Kidney epithelial cell (primary cell): ENCODE measurements around the gene ARHGEF11. TPM values are rescaled to one million over a fixed set of nuclear protein-coding genes. Genes with fewer than 3 reads are reported as not detected.

Experiments
- DNase-seq: peaks from one replicate; pipeline ENCODE4 v3.0.0-alpha.2; 2010; ENCODE audit warnings: low read depth
- H3K27me3 ChIP-seq: 2 replicates; pipeline ENCODE4 v1.6.0; 2011; ENCODE audit warnings: low read length; ENCODE audit not compliant: control insufficient read depth, insufficient read depth
- H3K36me3 ChIP-seq: 2 replicates; pipeline ENCODE4 v1.5.1; 2011; ENCODE audit warnings: low read length; ENCODE audit not compliant: control insufficient read depth, insufficient read depth
- H3K4me3 ChIP-seq: 2 replicates; pipeline ENCODE4 v1.5.1; 2011; ENCODE audit warnings: low read depth, mild to moderate bottlenecking, control low read depth, low read length
- CTCF ChIP-seq: IDR thresholded peaks from 2 replicates; pipeline ENCODE4 v1.5.1; 2011; ENCODE audit warnings: mild to moderate bottlenecking, moderate library complexity, low read length, control low read depth, inconsistent platforms; ENCODE audit not compliant: insufficient read depth, poor library complexity, severe bottlenecking
- total RNA-seq: library from RNA; depleted of rRNA; stranded (reverse); fragments of >200 nt; gene quantifications from 2 replicates; pipeline ENCODE4 v1.2.3, GENCODE V29; 2015

Gene ARHGEF11
- total RNA-seq, 1 donor from 2014 or later = 29.2 TPM

- no peaks in the 10 kb centered on the region for H3K27me3 ChIP-seq
- no peak overlapping the region for H3K4me3 ChIP-seq
- TF ChIP-seq CTCF = no peak
- no peak for DNase-seq
- H3K36me3 ChIP-seq = no peaks in the 10 kb centered on the region
Measured at GRCh38 chr1:157004806-157005205, 40.7 kb downstream of the ARHGEF11 start.

- Histone ChIP-seq H3K4me3 (no peak overlapping the region), H3K27me3 (no peaks in the 10 kb centered on the region), H3K36me3 (no peaks in the 10 kb centered on the region)
- no peak for TF ChIP-seq CTCF
- no peak for DNase-seq
Measured at GRCh38 chr1:157004327-157004726, 41.2 kb downstream of the ARHGEF11 start.

GRCh38 chr1:157001304-157001703 lies 44.2 kb downstream of the ARHGEF11 start:
- no peaks in the 10 kb centered on the region for H3K27me3 ChIP-seq
- no peak overlapping the region for H3K4me3 ChIP-seq
- no peak for TF ChIP-seq CTCF
- no peak for DNase-seq
- no peaks in the 10 kb centered on the region for H3K36me3 ChIP-seq

- TF ChIP-seq CTCF = no peak
- Histone ChIP-seq H3K27me3 (no peaks in the 10 kb centered on the region), H3K4me3 (no peak overlapping the region), H3K36me3 (no peaks in the 10 kb centered on the region)
- peak; percentile 4 for DNase-seq
Measured at GRCh38 chr1:157000686-157001085, 44.9 kb downstream of the ARHGEF11 start.

- no peaks in the 10 kb centered on the region for H3K36me3 ChIP-seq
- no peak for TF ChIP-seq CTCF
- DNase-seq = no peak
- H3K4me3 ChIP-seq = no peak overlapping the region
- no peaks in the 10 kb centered on the region for H3K27me3 ChIP-seq
Measured at GRCh38 chr1:156999596-157000320, 45.8 kb downstream of the ARHGEF11 start.
